Myocyte (in vitro differentiated cells): Measurements from ENCODE around the gene CD274. TPM values are rescaled to one million over a fixed set of nuclear protein-coding genes. Genes with fewer than 3 reads are reported as not detected.
"Not testable (repeated sequence)": the region's sequence is repeated elsewhere in the genome, so short reads cannot be mapped to it uniquely, and the experiment has no call there.

Experiments
- DNase-seq: peaks from one replicate; pipeline ENCODE4 v3.0.0-alpha.2; 2012; ENCODE audit warnings: low read depth
- total RNA-seq: library from RNA; depleted of rRNA; stranded (reverse); fragments of >200 nt; gene quantifications from 2 replicates; pipeline ENCODE4 v1.2.3, GENCODE V29; 2014

The CD274 gene
- total RNA-seq, 1 donor from 2014 or later: 0.94 TPM

GRCh38 chr9:5460157-5460556 is 9.8 kb downstream of the CD274 start:
- DNase-seq: no peak

- not testable (repeated sequence) for DNase-seq
Observed at GRCh38 chr9:5464831-5465330, 14.5 kb downstream of the CD274 start.

DNA sequence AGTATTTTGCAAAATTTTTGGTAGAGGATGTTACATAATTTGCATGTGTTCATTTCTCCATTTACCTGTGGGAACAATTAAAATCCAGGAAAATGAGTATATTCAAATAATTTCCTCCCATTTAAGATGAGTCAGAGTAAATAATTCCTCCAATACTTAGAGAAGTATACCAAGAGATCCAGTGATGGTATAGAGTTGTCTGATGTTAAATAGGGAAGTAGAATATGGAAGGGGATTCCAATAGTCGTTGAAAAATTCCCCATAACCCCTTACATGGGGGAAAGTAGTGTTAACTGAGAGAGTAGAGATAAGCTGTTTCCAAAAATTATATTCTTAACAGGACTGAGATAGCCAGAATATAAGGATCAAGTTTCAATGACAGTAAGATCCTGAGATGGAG is 15.7 kb downstream of the CD274 start:
- DNase-seq: no peak

DNA sequence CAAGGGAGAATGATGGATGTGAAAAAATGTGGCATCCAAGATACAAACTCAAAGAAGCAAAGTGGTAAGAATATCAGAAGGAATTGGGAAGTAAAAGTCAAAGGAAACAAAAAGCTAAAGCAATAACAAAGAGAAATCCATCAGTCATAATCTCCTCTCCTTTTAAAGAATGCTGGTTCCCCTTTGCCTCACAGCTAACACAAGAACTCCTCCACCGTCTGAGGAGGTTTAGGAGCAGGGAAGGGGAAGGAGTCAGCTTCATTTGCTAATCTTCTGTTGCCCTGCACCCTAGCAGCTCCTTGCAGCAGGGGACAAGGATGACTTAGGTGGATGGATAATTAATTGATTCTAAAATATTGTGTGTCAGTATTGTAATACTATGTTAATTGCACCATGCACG is 16.4 kb downstream of the CD274 start:
- DNase-seq: no peak

DNA sequence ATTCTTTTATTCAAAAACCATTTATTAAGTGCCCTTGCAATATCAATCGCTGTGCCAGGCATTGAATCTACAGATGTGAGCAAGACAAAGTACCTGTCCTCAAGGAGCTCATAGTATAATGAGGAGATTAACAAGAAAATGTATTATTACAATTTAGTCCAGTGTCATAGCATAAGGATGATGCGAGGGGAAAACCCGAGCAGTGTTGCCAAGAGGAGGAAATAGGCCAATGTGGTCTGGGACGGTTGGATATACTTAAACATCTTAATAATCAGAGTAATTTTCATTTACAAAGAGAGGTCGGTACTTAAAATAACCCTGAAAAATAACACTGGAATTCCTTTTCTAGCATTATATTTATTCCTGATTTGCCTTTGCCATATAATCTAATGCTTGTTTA is 18.5 kb downstream of the CD274 start:
- DNase-seq: no peak

DNA sequence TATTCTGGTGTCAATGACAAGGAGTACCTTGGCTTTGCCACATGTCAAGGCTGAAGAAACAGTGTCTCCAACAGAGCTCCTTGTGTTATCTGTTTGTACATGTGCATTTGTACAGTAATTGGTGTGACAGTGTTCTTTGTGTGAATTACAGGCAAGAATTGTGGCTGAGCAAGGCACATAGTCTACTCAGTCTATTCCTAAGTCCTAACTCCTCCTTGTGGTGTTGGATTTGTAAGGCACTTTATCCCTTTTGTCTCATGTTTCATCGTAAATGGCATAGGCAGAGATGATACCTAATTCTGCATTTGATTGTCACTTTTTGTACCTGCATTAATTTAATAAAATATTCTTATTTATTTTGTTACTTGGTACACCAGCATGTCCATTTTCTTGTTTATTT is 19.8 kb downstream of the CD274 start:
- no peak for DNase-seq

DNA sequence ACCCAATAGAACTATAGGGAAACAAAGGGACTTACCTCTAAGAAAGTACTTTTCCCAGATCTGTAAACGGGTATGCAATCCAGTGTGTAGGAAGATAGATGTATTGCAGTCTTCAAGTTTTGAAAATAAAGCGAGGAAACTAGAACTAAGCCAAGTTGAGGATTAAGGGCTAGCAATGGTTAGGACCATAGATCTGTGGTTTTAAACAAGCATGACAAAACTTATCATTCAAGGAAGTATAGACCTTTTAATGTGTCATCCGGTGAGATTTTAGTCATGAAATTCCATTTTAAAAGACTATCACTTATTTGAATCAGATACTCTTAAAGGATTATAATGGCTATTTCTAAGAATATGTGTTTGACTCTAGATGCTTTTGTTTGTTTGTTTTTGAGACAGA is 20.5 kb downstream of the CD274 start:
- no peak for DNase-seq

DNA sequence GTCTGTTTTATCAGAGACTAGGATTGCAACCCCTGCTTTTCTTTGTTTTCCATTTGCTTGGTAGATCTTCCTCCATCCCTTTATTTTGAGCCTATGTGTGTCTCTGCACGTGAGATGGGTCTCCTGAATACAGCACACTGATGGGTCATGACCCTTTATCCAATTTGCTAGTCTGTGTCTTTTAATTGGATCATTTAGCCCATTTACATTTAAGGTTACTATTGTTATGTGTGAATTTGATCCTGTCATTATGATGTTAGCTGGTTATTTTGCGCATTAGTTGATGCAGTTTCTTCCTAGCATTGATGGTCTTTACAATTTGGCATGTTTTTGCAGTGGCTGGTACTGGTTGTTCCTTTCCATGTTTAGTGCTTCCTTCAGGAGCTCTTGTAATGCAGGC is 25.3 kb downstream of the CD274 start:
- not testable (repeated sequence) for DNase-seq

- DNase-seq: no peak
Observed at GRCh38 chr9:5478206-5478605, 27.9 kb downstream of the CD274 start.

- no peak for DNase-seq
Observed at GRCh38 chr9:5479994-5480694, 29.8 kb downstream of the CD274 start.

GRCh38 chr9:5480919-5481318 is 30.6 kb downstream of the CD274 start:
- no peak for DNase-seq

GRCh38 chr9:5481322-5482040 is 31.1 kb downstream of the CD274 start:
- DNase-seq: no peak

- DNase-seq: no peak
Observed at GRCh38 chr9:5482194-5482593, 31.9 kb downstream of the CD274 start.

DNA sequence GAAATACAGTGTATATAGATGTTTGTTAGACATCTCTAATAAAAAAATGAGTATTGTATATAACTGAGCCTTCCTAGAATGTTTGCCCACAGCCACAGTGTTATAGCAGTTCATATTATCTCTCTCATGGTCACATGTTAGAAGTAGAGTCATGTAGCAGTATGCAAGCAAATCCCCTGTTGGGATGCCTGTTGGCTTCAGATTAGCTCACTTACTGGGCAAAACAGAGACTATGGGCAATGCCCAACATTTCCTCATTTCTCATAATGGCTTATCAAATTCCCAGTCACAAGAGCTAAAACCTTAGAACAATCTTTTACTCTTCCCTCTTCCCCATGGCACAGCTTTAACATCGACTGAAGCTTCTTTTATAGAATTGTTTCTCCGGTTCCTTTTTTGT is 33.0 kb downstream of the CD274 start:
- no peak for DNase-seq

DNA sequence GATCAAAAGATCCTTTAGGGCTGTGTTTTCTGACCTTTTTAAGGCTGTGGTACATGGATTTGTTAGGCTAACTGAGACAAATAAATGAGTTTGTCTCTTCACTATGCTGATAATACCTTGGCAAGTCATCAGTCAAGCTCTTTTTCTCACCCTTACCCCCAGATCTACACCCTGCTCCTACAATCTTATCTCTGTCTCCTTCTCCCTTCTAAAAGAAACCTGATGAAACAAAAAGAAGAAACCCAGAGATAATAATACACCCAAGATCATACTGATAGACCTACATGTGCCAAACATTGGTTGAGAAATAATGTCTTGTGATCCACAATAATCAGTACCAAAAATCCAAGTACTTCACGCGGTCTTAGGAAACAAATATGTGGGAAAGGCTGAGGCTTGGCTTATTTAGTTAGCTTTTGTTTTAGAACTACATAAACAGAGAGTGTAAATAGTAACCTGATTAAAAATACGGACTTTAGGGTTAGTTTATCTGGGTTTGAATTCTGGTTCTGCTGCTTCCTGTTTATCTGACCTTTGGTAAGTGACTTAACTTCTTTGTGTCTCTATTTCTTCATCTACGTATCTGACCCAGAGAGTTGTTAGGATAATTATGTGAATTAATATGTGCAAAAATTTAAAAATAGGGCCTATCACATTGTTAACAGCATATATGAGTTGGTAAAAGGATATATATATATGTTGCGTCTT is 35.2 kb downstream of the CD274 start:
- DNase-seq: no peak

DNA sequence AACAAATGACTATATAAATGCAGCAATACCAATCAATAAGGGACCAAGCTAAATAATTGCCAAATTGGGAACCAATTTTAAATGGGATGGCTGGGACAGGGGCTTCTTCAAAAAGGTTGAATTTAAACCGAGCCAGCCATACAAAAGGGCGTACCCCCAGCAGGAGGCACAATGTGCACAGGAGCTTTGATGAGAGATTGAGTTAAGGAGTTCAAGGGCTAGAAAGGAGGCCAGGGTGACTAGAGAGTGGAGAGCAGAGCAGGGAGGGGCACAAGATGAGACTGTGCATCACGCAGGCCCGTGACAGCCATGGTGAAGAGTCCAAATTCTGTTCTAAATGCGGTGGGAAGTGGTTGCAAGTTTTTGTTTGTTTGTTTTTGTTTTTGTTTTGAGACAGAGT is 36.6 kb downstream of the CD274 start:
- no peak for DNase-seq

DNA sequence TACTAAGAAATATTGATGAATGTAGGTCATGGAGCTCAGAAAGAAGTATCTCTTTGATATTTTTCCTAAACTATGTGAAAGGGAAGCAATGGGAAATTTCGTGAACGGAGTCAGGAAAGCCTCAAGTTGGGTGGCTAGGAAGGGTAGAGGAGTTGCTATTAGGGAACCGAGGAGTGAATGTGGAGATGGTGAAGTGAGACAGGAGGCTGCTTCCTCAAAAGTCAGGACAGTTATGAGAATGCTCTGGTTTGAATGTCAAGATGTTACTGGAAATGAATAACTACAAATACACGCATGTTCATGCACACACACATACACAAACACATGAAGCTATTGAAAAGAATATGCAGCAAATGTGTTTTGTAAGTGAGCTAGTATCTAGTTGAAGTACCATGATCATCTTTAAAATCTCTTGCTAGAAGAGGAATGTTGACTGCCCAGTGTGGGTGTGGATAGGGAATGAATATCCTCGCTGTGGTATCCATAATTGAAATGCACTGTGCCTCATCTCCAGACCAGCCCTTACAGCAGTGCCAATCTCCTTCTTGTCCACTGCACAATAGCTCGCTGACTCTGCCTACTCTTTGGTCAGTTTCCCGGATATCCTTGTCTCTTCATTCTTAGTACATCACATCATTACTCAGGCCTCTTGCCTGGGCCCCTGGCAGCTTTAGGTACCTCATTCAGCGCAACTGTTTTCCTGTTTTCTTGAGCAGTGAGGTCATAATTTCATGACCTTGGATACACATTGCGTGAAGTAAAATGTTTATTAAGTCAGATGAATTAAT is 38.1 kb downstream of the CD274 start:
- no peak for DNase-seq

GRCh38 chr9:5489630-5490490 is 39.5 kb downstream of the CD274 start:
- DNase-seq: no peak

DNA sequence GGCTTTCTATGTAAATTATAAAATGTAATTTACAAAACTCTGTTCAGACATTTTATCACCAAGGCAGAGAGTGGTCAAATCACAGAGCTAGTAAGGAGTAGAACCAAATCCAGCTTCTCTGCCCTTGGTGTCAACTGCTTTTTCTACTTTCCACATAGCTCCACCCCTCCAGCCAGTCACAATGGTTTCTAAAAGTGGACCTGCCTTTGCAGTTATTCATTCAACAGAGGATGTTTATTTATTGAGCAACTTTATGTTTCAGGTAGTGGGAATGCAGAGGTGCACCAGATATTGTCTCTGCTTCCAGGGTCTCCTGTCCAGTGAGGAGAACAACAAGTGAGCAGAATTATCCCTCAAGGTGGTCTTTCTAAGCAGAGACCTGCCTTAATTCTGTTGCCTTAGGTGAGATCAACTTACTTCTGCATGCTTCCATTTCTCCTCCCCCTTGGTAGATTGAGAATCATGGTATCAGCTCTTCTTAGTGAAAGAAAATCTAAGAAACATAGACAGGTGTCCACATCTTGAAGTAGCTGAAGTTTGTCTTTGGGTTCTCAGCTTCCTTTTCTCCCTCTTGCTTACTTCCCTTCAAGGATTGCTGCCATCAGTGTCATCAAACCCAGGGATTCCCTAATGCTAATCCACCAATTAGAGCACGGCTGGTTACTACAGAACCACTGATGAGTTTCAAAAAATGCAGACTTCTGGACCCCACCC is 42.8 kb downstream of the CD274 start:
- no peak for DNase-seq
